ENCODE measurements around the gene CNDP2.

Gene CNDP2

GRCh38 chr18:74495581-74496507, at the start of gene CNDP2:
CNDP2 (plus strand) TSS chr18:74496363; CDS start chr18:74499974, 3,611 bp downstream.
- peak; percentile 99 for DNase-seq (ENCODE audit: low spot score)

DNA sequence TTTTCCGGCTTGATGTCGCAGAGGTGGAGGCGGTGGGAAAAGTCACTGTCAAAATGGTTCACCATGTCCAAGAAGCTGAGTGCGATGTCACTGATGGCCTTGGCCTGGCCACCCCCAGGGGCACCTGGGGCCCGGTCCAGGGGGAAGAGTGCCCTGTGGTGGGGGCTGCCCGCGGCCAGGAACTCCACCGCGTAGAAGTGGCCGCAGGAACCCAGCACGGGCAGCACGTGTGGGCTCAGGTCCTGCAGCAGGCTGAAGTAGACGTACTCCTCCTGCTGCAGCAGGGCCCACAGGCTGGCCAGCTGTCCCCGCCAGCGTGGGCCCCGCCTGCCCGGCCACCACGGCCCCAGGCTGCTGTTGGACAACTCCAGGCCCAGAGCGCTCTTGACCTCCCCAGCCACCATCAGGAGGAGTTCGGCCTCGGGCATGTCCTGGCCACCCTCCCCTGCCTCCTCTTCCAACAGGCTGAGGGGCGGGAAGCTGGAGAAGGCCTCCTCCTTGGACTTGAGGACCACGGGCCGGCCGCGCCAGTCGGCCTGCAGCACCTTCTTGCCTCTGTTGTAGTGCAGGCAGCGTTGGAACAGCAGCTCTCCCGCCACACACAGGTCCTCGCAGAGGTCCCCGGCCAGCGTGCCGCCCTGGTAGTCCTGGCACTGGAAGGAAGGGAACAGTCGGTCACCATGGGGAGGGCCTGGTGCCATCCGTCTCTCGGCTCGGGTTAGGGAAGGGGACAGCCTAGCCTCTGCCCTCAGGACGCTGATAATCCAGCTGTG, 49.3 kb upstream of the CNDP2 start:
- DNase-seq (ENCODE audit: low spot score) = no peak

GRCh38 chr18:74447404-74448152, 48.6 kb upstream of the CNDP2 start:
- DNase-seq (ENCODE audit: low spot score) = no peak

- DNase-seq (ENCODE audit: low spot score) = no peak
Measured at GRCh38 chr18:74450626-74451025, 45.5 kb upstream of the CNDP2 start.

DNA sequence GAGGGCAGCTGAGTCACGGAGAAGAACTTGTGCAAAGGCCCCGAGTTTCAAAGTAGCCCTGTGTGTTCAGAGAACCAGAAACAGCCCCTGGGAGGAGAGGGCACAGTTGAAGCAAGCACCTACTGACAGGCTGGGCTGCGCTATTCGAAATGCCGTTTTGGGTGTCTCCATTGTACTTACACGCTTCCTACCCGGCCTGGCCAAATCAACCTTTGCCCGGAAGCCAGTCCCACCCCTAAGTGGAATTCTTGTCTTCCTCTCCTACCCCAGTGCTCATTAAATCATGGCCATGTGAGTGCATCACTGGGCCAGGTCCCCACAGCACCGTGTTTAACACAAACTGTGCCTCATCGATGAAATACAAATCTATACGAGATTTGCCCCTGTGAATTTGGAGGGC, 45.0 kb upstream of the CNDP2 start:
- DNase-seq (ENCODE audit: low spot score) = no peak

GRCh38 chr18:74453016-74453566, 43.1 kb upstream of the CNDP2 start:
- no peak for DNase-seq (ENCODE audit: low spot score)

GRCh38 chr18:74453642-74454198, 42.4 kb upstream of the CNDP2 start:
- DNase-seq (ENCODE audit: low spot score) = no peak

GRCh38 chr18:74454279-74454751, 41.8 kb upstream of the CNDP2 start:
- DNase-seq (ENCODE audit: low spot score) = no peak

DNA sequence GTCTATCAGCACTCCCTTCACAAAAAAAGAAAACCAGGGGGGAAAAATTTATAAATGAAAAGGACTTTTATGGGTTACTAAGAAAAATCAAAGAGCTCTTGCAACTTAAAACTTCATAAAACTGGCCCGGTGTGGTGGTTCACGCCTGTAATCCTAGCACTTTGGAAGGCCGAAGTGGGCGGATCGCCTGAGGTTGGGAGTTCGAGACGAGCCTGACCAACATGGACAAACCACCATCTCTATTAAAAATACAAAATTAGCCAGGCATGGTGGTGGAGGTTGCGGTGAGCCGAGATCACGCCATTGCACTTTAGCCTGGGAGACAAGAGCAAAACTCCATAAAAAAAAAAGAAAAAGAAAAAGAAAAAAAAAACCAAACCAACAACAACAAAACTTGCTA, 40.8 kb upstream of the CNDP2 start:
- DNase-seq (ENCODE audit: low spot score) = no peak

DNA sequence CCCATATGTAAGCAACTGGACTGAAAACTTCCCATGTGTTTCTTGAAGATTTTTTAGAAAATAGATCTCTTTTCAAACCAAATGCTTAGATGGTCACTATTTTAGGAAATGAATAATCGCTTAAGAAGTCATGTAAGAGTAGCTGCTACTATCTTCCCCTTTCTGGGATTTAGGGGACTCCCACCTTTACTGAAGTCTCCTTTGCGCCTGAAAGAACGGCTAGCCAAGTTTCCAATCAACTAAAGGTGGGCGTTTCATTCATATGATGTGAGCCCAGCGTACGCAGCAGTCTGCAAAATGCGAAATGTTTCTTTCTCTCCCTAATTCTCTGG, 40.2 kb upstream of the CNDP2 start:
- DNase-seq (ENCODE audit: low spot score) = no peak

DNA sequence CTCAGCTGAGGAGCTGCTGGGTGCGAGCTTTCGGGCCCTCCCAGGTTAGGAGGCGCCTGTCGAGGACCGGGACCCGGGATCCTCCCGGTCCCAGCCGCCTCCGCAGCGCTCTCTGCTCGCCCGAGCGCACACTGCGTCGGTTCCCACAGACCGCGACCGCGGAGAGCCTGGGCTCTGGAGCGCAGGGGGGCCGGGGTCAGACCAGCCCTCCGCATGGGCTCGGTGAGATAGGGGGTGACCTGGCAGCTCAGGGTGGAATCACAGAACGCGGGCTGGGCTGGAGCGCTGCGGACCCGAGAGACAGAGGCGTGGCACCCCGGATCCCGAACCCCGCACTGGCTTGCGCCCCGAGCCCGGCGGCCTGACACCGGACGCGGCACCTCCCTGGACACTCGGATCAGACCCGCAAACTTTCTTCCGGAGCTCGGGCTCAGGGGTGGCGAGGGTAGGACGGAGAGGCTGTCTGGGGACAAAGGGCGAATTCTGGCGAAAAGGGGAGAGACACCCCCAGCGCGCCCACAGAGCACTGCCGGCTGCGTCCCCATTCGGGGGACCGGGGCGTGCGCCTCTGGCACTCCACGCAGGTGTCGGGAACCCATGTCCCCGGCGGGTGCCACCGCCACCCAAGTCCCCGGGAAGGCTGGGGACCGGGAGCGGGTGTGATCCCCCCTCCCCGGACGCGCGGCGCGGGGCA, 39.7 kb upstream of the CNDP2 start:
- no peak for DNase-seq (ENCODE audit: low spot score)

DNA sequence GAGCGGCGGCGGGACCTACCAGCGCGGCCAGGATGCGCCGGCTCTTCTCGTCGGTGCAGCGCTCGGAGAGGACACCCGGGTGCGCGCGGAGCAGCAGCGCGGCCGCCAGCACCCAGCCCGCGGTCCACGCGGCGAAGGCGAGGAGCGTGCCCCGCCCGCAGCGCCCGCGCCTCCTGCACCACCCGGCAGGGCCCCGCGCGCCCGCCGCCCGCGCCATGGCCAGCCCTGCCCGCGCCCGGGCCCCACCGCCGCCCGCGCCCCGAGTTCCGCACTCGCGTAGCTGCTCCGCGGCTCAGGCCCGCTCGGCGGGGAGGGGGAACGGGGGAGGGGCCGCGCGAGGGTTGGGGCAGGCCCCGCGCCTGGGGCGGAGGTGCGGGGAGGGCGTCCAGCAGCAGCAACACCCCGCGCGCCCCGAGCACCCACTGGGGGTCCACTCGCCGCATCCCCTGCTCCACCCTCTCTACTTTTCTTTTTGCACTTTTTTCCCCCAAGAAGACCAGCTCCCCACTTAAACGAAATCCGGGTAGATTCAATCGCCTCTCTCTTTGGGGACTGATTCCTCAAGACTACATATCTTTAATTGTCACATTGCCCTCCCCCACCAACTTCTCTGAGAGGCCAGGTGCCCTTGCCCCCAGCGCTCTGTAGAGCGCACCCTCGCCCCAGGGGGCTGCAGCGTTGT, 39.0 kb upstream of the CNDP2 start, which contains the start of gene DIPK1C:
DIPK1C (minus strand) TSS at position 266 of the 682 bp plus-strand sequence; CDS start at position 217, 49 bp downstream.
- DNase-seq (ENCODE audit: low spot score) = no peak

DNA sequence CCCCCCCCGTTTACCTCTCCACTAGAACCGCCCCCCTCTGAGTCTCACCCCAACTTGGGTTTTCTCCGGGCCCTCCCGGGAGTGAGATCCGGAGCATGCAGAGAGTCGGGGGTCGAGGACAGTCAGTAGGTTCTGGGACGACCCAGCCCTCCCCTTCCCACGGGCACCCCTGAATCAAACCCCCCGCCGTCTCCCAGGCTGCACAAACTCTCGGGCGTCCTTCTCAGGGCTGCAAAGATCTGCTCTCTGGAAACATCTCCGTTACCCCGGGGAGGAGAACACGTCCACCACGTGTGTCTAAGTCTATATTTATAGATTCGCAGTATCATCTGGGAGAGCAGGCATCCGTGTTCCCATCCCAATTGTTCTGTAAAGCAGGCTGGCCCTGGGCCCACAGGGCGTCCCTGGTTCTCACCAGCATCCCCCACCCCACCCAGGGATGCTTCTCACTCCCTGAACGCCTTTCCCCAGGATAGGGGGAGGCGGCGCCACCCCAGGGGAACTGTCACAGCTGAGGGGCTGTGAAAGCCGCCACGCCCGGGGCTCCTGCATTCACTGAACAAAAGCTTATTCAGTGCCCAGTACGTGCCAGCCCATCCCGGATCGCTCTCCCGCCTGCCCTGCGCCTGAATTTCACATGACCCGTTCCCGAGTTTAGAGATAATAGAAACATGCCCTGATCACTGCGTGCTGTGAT, 38.3 kb upstream of the CNDP2 start:
- DNase-seq (ENCODE audit: low spot score) = no peak

- DNase-seq (ENCODE audit: low spot score) = no peak
Measured at GRCh38 chr18:74459889-74460288, 36.3 kb upstream of the CNDP2 start.

- no peak for DNase-seq (ENCODE audit: low spot score)
Measured at GRCh38 chr18:74460825-74461224, 35.3 kb upstream of the CNDP2 start.

DNA sequence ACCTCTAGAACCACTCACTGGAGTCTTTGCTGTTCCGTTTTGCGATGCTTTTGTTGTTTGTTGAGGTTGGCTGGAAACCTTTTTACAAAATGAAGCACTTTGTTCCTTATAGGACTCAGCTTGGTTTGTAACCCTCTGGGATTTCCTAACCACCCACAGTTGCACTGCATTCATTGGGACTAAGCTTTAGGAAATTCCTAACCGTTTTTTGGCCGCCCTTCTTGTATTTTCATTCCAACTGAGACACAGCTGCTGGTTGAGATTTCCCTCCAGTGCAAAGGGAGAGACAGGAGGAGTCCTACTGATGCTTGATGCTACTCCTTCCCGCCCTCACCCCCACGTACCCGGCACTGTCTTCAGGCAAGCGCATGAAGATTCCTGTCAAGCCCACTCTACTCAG, 32.9 kb upstream of the CNDP2 start:
- no peak for DNase-seq (ENCODE audit: low spot score)

DNA sequence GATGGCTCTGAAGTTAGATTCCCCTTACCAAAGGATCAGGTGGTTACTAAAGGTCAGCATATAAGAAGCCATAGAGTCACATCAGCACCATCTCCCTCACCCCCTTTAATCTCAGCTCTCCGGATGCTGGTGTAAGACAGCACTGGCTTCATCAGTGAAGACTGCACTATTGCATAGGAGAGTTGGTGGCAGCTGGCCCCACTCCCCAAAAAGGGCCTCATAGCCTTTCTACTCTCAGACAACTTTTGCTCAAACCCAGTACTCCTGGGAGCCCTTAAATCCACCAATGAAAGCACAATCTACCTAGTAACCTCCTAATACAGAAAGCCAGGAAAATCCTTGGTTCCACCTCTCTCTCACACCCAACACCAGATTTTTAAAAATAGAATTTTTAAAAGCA, 32.2 kb upstream of the CNDP2 start:
- DNase-seq (ENCODE audit: low spot score) = no peak

- no peak for DNase-seq (ENCODE audit: low spot score)
Measured at GRCh38 chr18:74465775-74466174, 30.4 kb upstream of the CNDP2 start.

GRCh38 chr18:74468547-74469061, 27.6 kb upstream of the CNDP2 start:
- DNase-seq (ENCODE audit: low spot score) = no peak

- DNase-seq (ENCODE audit: low spot score) = no peak
Measured at GRCh38 chr18:74472312-74472711, 23.9 kb upstream of the CNDP2 start.

Measured in CD4-positive, alpha-beta T cell treated with Interleukin-6 at 100 ng/mL for 8 hours (primary cell).